GM19328 (cell line): Measurements from ENCODE around the gene ACTR6.
"Not testable (repeated sequence)": the region's sequence is repeated elsewhere in the genome, so short reads cannot be mapped to it uniquely, and the experiment has no call there.

Source experiments
- ATAC-seq: cut with Tn5 transposase; IDR thresholded peaks from one replicate; pipeline ENCODE4 v1.9.1; 2021; ENCODE audit warnings: mild to moderate bottlenecking, moderate library complexity; ENCODE audit not compliant: unreplicated experiment

Gene ACTR6

DNA sequence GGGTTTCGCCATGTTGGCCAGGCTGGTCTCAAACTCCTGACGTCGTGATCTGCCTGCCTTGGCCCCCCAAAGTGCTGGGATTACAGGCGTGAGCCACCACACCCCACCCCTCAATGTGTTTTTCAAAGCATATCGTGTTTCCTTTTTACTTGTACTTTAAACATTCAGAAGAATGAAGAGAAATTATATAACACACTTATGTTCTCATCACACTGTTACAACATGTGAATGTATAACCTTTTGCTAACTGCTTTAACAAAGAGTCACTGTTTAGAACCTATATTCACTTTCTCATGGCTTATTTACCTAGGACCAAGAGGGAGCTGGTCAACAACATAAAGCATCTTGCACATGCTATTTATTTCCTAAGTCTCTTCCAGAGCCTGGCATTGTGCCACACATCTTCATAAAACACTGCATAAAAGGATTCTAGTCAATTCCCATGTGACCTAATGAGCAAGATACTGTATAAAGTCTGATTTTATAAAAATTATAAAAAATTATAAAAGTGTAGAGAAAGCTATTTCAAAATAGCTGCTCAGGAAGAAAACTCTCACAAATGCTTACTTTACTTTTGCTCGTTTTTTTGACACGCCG lies 16.0 kb upstream of the ACTR6 start:
- ATAC-seq = no peak

- ATAC-seq = no peak
These were observed 15.2 kb upstream of the ACTR6 start for GRCh38 chr12:100185361-100185894.

DNA sequence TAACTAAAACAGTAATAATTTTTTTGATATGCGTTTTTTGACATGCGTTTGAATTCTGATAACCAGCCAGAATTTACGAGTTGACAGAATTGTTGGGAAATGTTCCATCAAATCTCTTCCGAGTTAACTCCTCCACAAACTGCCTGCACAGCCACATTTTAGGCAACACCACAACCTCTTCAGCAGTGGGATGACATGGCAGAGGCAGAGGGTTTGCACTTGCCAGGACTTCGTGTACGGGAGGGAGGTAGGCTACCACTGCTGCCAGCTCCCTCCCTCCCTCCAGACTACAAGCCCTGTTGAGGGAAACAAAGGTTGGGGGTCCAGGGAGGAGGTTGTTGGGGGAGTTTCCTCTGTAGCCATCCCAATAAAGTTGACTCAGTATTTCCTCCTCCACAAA lies 14.5 kb upstream of the ACTR6 start:
- ATAC-seq = no peak

DNA sequence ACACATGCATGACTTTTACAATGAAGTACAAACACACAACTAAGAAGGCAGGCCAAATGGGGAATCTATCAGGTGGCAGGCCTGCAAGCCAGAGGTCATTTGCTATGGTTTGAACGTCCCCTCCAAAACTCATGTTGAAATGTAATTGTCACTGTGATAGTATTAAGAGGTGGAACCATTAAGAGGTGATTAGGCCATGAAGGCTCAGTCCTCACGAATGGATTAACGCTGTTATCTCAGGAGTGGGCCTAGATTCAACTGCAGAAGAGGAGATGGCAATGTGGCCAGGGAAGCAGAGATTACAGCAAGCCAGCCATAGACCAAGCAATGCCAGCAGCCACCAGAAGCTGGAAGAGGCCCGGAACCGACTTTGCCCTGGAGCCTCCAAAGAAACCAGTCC lies 13.5 kb upstream of the ACTR6 start:
- no peak for ATAC-seq

DNA sequence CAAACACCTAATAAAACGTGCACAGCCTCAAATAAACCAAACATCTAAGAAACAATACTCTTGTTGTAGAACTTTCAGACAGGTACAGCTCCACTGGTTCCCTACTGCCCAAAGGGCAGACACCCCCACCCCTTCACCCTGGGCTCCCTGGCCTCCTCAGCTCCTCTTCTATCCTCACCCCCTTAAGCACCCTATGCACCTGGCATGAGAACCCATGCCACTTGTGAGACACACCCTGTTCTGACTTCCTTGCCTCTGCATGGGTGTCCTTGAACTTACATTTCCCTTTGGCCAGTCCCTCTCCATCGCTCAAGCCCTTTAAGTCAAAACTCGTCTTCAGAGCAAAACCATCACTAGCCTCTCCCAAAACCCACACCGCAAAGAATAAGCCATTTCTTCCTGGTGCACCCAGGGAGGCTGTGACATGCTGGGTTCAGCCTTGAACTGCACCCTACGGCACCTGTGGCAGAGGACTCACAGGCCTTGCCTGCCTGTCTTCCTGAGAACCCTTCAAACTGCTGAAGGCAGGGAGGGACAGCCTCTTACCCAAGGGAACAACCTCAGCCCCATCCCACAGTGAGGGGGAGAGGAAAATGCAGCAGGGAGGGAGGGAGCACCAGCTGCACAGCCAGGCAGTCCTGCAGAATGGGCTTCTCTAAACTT lies 12.6 kb upstream of the ACTR6 start:
- no peak for ATAC-seq

GRCh38 chr12:100188888-100189635 lies 11.6 kb upstream of the ACTR6 start:
- not testable (repeated sequence) for ATAC-seq

GRCh38 chr12:100189636-100190394 lies 10.8 kb upstream of the ACTR6 start:
- no peak for ATAC-seq

DNA sequence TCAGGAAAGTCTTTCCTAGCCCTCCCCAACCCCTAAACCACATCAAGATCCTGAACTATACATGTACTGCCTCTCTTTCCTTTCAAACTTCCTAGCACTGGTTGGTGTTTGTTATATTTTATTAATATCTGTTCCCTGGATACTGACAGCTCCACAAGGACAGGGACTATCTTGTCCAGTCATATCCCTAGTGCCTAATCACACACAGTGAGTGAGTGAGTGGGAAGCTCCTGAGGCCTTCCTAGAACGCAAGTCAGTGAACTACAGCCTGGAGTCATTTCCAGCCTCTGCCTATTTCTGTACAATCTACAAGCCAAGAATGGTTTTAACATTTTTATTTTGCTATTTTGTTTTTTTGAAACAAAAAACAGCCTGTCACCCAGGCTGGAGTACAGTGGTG lies 7.5 kb upstream of the ACTR6 start:
- ATAC-seq = no peak

- ATAC-seq = no peak
These were observed 3.1 kb upstream of the ACTR6 start for GRCh38 chr12:100197486-100197885.

GRCh38 chr12:100199023-100199346 lies 1.6 kb upstream of the ACTR6 start:
- ATAC-seq = no peak

- ATAC-seq = peak; percentile 72
These were observed 1.1 kb upstream of the ACTR6 start for GRCh38 chr12:100199347-100200149.

DNA sequence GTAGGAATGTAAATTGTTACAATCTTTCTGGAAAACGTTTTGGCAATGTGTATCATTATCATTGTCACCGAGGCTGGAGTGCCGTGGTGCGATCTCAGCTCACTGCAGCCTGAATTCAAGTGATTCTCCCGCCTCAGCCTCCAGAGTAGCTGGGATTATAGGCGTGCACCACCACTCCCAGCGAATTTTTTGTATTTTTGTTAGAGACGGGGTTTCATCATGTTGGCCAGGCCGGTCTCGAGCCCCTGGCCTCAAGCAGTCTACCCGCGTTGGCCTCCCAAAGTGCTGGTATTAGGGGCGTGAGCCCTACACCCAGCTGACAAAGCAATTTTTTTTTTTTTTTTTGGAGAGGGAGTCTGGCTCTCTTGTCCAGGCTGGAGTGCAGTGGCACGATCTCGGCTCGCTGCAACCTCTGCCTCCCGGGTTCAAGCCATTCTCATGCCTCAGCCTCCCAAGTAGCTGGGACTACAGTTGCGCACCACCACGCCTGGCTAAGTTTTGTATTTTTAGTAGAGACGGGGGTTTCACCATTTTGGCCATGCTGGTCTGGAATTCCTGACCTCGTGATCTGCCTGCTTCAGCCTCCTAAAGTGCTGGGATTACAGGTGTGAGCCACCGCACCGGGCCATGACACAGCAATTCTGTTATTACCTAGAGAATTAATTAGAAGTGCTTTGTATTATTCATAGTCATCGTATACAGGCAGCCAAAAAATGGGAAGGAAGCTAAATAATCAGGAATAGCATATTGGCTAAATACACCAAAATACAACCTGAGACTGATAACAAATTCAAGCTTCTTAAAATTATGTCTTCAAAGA lies 1.2 kb downstream of the ACTR6 start:
- ATAC-seq = no peak

GRCh38 chr12:100207311-100207710 lies 6.7 kb downstream of the ACTR6 start:
- ATAC-seq = no peak

DNA sequence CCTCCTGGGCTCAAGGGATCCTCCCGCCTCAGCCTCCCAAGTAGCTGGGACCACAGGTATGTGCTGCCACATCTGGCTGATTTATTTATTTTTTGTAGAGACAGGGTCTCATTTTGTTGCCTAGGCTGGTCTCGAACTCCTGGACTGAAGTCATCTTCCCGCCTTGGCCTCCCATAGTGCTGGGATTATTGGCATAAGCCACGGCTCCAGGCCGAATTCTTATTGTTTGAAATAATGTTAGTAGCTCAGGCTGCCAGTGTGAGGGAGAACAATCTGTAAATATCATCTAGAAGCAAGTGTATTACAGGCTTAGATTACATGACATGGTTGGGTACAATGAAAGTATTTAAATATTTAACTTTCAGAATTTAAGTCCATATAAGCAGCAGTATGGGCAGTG lies 8.2 kb downstream of the ACTR6 start:
- no peak for ATAC-seq

DNA sequence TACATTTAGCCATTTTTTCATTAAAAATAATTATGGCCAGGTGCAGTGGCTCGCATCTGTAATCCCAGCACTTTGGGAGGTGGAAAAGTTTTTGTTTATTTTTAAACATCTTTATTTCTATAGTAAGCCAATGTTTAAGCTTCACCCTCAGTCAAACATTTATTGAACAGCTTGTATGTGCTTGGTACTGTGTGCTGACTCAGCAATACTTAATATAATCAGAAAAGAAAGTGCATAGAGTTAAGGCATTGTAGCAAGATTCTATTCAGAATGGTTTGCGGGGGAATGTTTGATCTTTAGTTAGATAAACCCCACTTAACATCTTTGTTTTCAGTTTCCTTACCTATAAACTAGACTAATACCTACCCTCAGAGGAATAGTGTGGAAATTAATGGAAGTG lies 11.1 kb downstream of the ACTR6 start:
- ATAC-seq = no peak

GRCh38 chr12:100213016-100213891 lies 12.6 kb downstream of the ACTR6 start:
- no peak for ATAC-seq

GRCh38 chr12:100214518-100214917 lies 13.9 kb downstream of the ACTR6 start:
- ATAC-seq = no peak

GRCh38 chr12:100215209-100215608 lies 14.6 kb downstream of the ACTR6 start:
- ATAC-seq = no peak

- ATAC-seq = no peak
These were observed 15.7 kb downstream of the ACTR6 start for GRCh38 chr12:100216337-100216736.
